ENCODE data around the gene SCYGR8.
"Not testable (repeated sequence)": the region's sequence is repeated elsewhere in the genome, so short reads cannot be mapped to it uniquely, and the experiment has no call there.

Gene SCYGR8

GRCh38 chr2:227745594-227745993 lies at the start of gene SCYGR8:
TSS of gene SCYGR8 (plus strand) at chr2:227745894. CDS start at chr2:227745894, 0 bp downstream.
- DNase-seq (ENCODE audit: low read depth in 1 of 2, low spot score in 1 of 2) = no peak

GRCh38 chr2:227696990-227697679 lies 48.6 kb upstream of the SCYGR8 start:
- no peak for DNase-seq (ENCODE audit: low read depth in 1 of 2, low spot score in 1 of 2)

GRCh38 chr2:227701556-227701955 lies 44.1 kb upstream of the SCYGR8 start:
- DNase-seq (ENCODE audit: low read depth in 1 of 2, low spot score in 1 of 2) = no peak

GRCh38 chr2:227703280-227703732 lies 42.4 kb upstream of the SCYGR8 start:
- no peak for DNase-seq (ENCODE audit: low read depth in 1 of 2, low spot score in 1 of 2)

GRCh38 chr2:227703961-227704360 lies 41.7 kb upstream of the SCYGR8 start:
- no peak for DNase-seq (ENCODE audit: low read depth in 1 of 2, low spot score in 1 of 2)

GRCh38 chr2:227706859-227707258 lies 38.8 kb upstream of the SCYGR8 start:
- DNase-seq (ENCODE audit: low read depth in 1 of 2, low spot score in 1 of 2) = no peak

GRCh38 chr2:227707390-227707789 lies 38.3 kb upstream of the SCYGR8 start:
- no peak for DNase-seq (ENCODE audit: low read depth in 1 of 2, low spot score in 1 of 2)

- no peak for DNase-seq (ENCODE audit: low read depth in 1 of 2, low spot score in 1 of 2)
These were observed 34.7 kb upstream of the SCYGR8 start for GRCh38 chr2:227710986-227711385.

- no peak for DNase-seq (ENCODE audit: low read depth in 1 of 2, low spot score in 1 of 2)
These were observed 32.4 kb upstream of the SCYGR8 start for GRCh38 chr2:227713291-227713690.

GRCh38 chr2:227716501-227716900 lies 29.2 kb upstream of the SCYGR8 start:
- no peak for DNase-seq (ENCODE audit: low read depth in 1 of 2, low spot score in 1 of 2)

GRCh38 chr2:227717687-227718567 lies 27.8 kb upstream of the SCYGR8 start, which contains the start of gene SLC19A3:
TSS of gene SLC19A3 (minus strand) at chr2:227718028. CDS start at chr2:227702318, 15,710 bp downstream.
- no peak for DNase-seq (ENCODE audit: low read depth in 1 of 2, low spot score in 1 of 2)

- DNase-seq (ENCODE audit: low read depth in 1 of 2, low spot score in 1 of 2) = no peak
These were observed 26.1 kb upstream of the SCYGR8 start for GRCh38 chr2:227719641-227720040.

GRCh38 chr2:227720680-227721079 lies 25.0 kb upstream of the SCYGR8 start:
- DNase-seq (ENCODE audit: low read depth in 1 of 2, low spot score in 1 of 2) = no peak

- not testable (repeated sequence) for DNase-seq (ENCODE audit: low read depth in 1 of 2, low spot score in 1 of 2)
These were observed 22.9 kb upstream of the SCYGR8 start for GRCh38 chr2:227722821-227723220.

GRCh38 chr2:227724394-227725039 lies 21.2 kb upstream of the SCYGR8 start, which contains the start of gene SCYGR6:
TSS of gene SCYGR6 (minus strand) at chr2:227724757. CDS start at chr2:227724757, 0 bp downstream.
- no peak for DNase-seq (ENCODE audit: low read depth in 1 of 2, low spot score in 1 of 2)

GRCh38 chr2:227728035-227728434 lies 17.7 kb upstream of the SCYGR8 start, which contains the start of gene SCYGR7:
TSS of gene SCYGR7 (plus strand) at chr2:227728335. CDS start at chr2:227728335, 0 bp downstream.
- no peak for DNase-seq (ENCODE audit: low read depth in 1 of 2, low spot score in 1 of 2)

GRCh38 chr2:227739351-227739750 lies 6.3 kb upstream of the SCYGR8 start:
- no peak for DNase-seq (ENCODE audit: low read depth in 1 of 2, low spot score in 1 of 2)

- not testable (repeated sequence) for DNase-seq (ENCODE audit: low read depth in 1 of 2, low spot score in 1 of 2)
These were observed 5.0 kb upstream of the SCYGR8 start for GRCh38 chr2:227740705-227741104.

- DNase-seq (ENCODE audit: low read depth in 1 of 2, low spot score in 1 of 2) = no peak
These were observed 2.4 kb downstream of the SCYGR8 start for GRCh38 chr2:227748079-227748478.

GRCh38 chr2:227756261-227756660 lies 10.6 kb downstream of the SCYGR8 start:
- not testable (repeated sequence) for DNase-seq (ENCODE audit: low read depth in 1 of 2, low spot score in 1 of 2)

- DNase-seq (ENCODE audit: low read depth in 1 of 2, low spot score in 1 of 2) = no peak
These were observed 13.9 kb downstream of the SCYGR8 start for GRCh38 chr2:227759411-227760118.

All from stimulated activated CD4-positive, alpha-beta T cell treated with anti-CD3 and anti-CD28 coated beads, Interleukin-15, amount 100 ng/mL, for 1 hour (primary cell).